DND-41 (cell line): ENCODE data around the gene ARHGAP5.

Source experiments
- CTCF ChIP-seq: IDR thresholded peaks from 2 replicates; pipeline ENCODE4 v1.5.1; 2012; ENCODE audit warnings: borderline replicate concordance, low read length, moderate library complexity, mild to moderate bottlenecking; ENCODE audit not compliant: poor library complexity, severe bottlenecking; ENCODE audit errors: extremely low read depth
- EZH2 ChIP-seq: IDR thresholded peaks from 3 replicates; pipeline ENCODE4 v1.6.1; 2012; ENCODE audit warnings: borderline replicate concordance, low read depth, mild to moderate bottlenecking, moderate library complexity, low read length, inconsistent platforms; ENCODE audit not compliant: severe bottlenecking

DNA sequence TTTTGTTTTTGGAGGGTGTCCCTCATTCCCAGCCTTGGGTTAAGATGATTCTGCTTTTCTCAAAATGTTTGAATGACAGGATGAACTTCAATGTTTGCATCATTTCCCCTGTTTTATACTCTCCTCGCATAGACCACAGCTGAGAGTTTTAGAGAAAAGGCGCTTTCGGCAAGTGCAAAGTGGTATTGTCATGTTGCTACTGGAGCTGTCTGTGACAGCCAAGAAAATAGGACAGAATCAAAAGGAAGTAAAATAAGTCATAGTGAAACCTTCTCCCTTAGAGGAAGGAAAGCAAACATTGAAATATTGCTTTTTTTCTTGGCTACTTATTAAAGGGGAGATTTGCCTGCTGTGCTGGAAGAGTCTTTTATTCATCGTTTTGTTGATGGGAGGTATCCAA is 33.5 kb upstream of the ARHGAP5 start:
- no peak for TF ChIP-seq CTCF
- TF ChIP-seq EZH2, result no peak
